Astrocyte (in vitro differentiated cells and primary cell): ENCODE measurements around the gene KLHL25.

Experiments used
- CTCF ChIP-seq: IDR thresholded peaks from 2 replicates; pipeline ENCODE4 v1.5.1; 2011; ENCODE audit warnings: low read depth, mild to moderate bottlenecking, inconsistent platforms, low read length, moderate library complexity; ENCODE audit not compliant: insufficient read depth
- EZH2 ChIP-seq: IDR thresholded peaks from 2 replicates; pipeline ENCODE4 v1.6.1; 2012; ENCODE audit warnings: mild to moderate bottlenecking, low read length, inconsistent platforms; ENCODE audit not compliant: insufficient read depth

GRCh38 chr15:85730001-85730820, 64.5 kb downstream of the KLHL25 start:
- TF ChIP-seq CTCF (peak; percentile 81), EZH2 (no peak)
